GM12891 (cell line): ENCODE results near the gene FOXE1.

Experiments used
- DNase-seq: peaks from one replicate; pipeline ENCODE4 v3.0.0; 2011; ENCODE audit warnings: low spot score; ENCODE audit not compliant: insufficient read length
- FAIRE-seq: peaks from 2 replicates; lab custom pipeline; 2011; peaks lifted over from hg19 to GRCh38; lab: Jason Lieb, UNC
- PAX5 ChIP-seq: IDR thresholded peaks from 2 replicates; pipeline ENCODE4 v1.6.1; 2011; ENCODE audit warnings: low read length, moderate library complexity, mild to moderate bottlenecking; ENCODE audit not compliant: insufficient read depth, severe bottlenecking
- POLR2A ChIP-seq: IDR thresholded peaks from 2 replicates; pipeline ENCODE4 v1.6.1; 2011; ENCODE audit warnings: low read depth, low read length, control low read depth
- POLR2AphosphoS5 ChIP-seq: IDR thresholded peaks from 2 replicates; pipeline ENCODE4 v1.6.1; 2011; ENCODE audit warnings: low read depth, low read length, control low read depth
- POU2F2 ChIP-seq: IDR thresholded peaks from 2 replicates; pipeline ENCODE4 v1.6.1; 2011; ENCODE audit warnings: low read depth, mild to moderate bottlenecking, control low read depth, low read length, moderate library complexity
- SPI1 ChIP-seq: IDR thresholded peaks from 2 replicates; pipeline ENCODE4 v1.6.1; 2011; ENCODE audit warnings: low read depth, low read length, control low read depth
- TAF1 ChIP-seq: IDR thresholded peaks from 2 replicates; pipeline ENCODE4 v1.6.1; 2011; ENCODE audit warnings: low read depth, low read length, control low read depth

The FOXE1 gene

DNA sequence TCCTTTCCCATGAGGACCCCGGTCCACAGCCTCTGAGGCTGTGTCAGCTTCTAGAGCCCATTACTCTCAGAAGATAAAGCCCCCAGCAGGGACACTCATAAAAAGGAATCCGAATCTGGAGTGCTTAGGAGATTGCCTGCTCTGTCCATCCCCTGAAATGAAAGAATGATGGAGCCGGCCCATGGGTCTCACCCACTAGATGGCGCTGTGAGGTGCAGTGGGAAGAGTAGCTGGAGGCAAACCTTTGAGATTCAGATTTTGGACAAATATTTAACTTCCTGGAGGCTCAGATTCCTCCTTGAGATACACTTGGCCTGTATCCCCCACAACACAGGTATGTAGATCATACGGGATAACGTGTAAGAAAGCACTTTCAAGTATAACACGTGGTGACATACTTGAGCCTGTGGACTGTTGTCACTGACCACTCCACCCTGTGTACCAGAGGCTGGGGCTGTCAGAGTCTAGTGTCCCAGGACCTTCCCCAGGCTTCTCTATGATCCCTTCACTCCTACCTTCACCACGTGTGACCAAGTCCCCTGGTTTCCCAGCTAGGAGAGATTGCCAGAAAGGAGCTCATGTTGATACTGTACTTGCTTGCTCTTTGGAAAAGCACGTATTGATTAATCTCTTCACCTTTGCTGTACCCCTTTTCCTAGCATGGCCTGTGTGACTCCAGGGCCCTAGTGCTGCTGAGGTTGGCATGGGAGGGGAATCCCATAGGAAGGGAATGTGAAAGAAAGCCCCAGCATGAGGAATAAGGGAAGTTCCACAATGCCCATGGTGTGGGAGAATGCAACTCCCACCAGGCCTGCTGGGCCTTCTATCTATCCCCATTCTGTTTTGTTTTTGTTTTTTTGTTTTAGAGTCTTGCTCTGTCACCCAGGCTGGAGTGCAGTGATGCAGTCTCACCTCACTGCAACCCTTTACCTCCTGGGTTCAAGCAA is 37.2 kb downstream of the FOXE1 start:
- peak; percentile 58 for FAIRE-seq
- TF ChIP-seq PAX5: no peak
- TF ChIP-seq POLR2AphosphoS5: no peak
- TF ChIP-seq POU2F2: no peak
- no peak for TF ChIP-seq TAF1
- TF ChIP-seq POLR2A: no peak
- TF ChIP-seq SPI1: no peak
- peak; percentile 37 for DNase-seq

DNA sequence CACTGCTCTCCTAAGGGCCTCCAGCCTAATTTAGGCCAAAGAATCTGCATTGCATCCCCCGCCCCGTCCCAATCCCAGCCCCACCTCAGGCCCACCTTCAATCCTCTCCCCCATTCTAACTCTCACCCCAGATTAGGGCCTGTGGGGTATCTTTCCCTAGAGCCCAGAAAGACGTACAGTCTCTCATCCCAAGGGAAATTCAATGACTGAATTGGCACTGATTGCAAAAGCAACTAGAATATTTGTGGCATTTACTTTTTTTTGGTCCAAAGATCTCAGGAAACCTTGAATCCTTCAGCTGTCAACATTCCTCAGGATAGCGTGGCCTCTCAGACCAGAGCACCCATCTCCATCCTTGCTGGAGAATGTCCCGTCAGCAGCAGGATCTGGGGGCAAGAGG is 38.7 kb downstream of the FOXE1 start:
- FAIRE-seq: no peak
- TF ChIP-seq POU2F2: no peak
- no peak for DNase-seq

DNA sequence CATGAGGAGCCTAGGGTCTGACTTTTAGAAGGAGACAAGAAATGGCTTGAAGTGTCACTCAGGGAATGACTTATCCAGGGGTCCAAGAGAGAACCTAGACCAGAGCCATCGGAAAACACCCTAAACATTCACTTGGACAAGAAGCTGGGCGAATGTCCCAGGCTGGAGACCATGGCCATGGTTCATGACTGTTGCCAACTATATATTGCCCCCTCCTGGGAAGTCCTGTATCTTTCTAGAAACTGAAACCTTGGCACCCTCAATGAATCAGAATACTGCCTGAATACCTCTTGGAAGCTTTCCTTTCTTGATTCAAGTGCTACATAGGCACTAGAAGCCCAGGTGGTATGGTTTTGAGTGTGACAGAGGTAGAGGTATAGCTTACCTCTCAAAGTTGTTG is 39.4 kb downstream of the FOXE1 start:
- FAIRE-seq (no peak), DNase-seq (no peak)

GRCh38 chr9:97895211-97895610 is 42.2 kb downstream of the FOXE1 start:
- FAIRE-seq (no peak), DNase-seq (no peak)
- no peak for TF ChIP-seq PAX5
- no peak for TF ChIP-seq POLR2AphosphoS5
- TF ChIP-seq SPI1: no peak
- no peak for TF ChIP-seq POLR2A
- no peak for TF ChIP-seq POU2F2
- no peak for TF ChIP-seq TAF1

More for the DNA sequence above, 39.4 kb downstream of the FOXE1 start:
- TF ChIP-seq POLR2AphosphoS5 (no peak), POU2F2 (no peak), POLR2A (no peak), SPI1 (no peak), PAX5 (no peak), TAF1 (no peak)

DNA sequence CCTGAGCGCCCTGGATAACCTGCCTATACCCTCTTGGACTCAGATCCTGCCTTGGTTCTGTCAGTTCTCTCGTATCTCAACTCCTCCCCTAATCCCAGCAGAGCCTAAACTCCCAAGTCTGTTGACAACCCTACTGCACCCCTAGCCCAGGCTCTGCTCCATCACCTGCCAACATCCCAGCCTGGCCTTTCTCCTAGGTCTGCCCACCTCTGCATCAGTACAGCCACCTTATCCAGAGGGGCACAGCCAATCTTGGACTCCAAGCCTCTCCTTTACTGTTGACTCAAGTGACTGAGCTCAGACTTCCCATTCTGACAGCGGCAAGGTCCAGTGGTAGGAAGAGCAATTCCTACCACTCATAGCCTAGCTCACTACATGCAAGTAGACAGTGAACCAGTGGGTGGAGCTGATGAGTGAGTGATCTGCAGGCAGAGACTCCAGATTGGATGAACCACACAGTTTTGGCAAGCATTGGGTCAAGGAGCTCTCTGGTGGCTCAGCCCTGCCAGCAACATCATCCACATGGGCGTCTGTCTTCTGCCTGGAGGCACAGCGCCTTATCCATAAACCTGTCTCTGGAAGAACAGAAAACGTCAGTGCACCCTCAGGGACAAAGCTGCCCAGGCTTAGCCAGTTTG is 42.8 kb downstream of the FOXE1 start:
- no peak for DNase-seq
- FAIRE-seq: no peak
- TF ChIP-seq TAF1: no peak
- TF ChIP-seq SPI1: no peak
- no peak for TF ChIP-seq PAX5
- no peak for TF ChIP-seq POU2F2
- no peak for TF ChIP-seq POLR2A
- no peak for TF ChIP-seq POLR2AphosphoS5

DNA sequence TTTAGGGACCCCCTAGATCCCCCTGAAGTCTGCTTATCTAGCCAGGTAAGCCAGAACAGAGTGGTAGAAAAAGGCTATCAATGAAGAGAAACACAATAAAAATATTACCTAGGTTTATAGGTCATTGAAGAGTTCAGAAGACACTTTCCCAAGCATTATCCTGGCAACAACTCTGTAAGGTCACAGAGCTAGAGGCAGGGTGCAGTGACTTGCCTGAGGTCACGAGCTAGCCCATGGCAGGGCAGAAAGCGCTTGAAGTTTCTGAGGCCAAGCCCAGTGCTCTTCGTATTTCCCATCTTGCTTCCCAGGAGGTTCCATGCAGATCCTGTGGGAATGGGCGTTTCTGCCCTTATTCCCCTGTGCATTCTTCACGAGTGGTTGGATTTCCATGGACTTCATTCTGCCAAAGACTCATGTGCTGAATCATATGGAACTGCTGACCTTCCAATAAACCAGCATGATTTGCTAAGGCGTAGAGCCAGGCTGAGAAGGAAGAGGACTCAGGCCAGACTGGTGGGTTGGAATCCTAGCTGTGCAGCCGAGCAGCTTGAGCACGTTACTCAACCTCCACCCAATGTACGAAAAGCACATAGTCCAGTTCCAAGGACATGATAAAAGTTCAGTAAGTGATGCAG is 47.2 kb downstream of the FOXE1 start:
- FAIRE-seq (no peak), DNase-seq (no peak)
- TF ChIP-seq POU2F2: no peak
- TF ChIP-seq SPI1: no peak
- no peak for TF ChIP-seq TAF1
- no peak for TF ChIP-seq POLR2A
- TF ChIP-seq PAX5: no peak
- TF ChIP-seq POLR2AphosphoS5: no peak

DNA sequence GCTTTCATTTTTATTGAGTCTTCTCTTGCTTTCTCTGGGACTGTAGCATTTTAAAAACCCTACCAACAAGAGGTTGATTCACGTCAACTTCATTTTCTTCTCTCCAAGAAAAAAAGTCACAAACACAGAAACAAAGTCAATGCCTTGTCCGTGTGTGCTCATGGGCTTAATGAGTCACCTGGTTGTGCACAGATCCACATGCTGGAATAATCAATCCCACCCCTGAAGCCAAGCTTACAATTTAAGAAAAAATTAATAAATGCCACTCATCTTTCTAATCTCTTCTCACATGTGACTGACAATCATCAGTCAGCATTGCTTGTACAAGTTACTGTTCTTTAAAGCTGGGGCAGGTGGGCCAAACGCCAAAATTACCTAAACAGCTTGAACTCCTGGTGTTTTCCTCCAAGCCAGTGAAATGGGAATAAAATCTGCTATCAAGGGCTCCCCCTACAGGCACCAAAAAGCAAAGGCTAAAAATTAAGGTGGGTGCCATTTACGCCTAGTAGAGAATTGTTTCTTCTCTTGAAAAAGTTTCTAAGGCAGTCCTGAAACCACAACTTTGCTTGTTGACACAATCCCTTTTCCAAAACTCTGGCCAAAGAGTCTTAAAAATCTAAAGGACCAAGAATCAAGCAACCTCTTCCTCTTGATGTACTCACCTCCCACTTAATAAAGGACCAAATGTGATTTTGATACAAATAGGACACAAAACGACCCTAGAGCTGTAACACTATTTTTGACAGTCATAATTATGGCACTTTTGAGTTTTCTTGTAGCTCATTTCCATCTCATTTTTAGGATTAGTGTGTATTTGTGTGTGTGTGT is 47.9 kb downstream of the FOXE1 start:
- TF ChIP-seq TAF1: no peak
- TF ChIP-seq SPI1: no peak
- no peak for TF ChIP-seq POLR2A
- TF ChIP-seq PAX5: no peak
- no peak for FAIRE-seq
- DNase-seq: no peak

- FAIRE-seq: no peak
- TF ChIP-seq PAX5: no peak
- no peak for TF ChIP-seq POLR2A
- no peak for TF ChIP-seq SPI1
- no peak for TF ChIP-seq POLR2AphosphoS5
- TF ChIP-seq TAF1: no peak
- TF ChIP-seq POU2F2: no peak
- no peak for DNase-seq
Measured at GRCh38 chr9:97903177-97903576, 50.2 kb downstream of the FOXE1 start.

GRCh38 chr9:97904725-97905124 is 51.7 kb downstream of the FOXE1 start:
- DNase-seq: no peak
- no peak for FAIRE-seq
- TF ChIP-seq POU2F2: no peak
- no peak for TF ChIP-seq PAX5
